Activated B cell treated with CpG ODN at 0.5 μM for 24 hours (primary cell): ENCODE results near the gene UPF1. TPM values are rescaled to one million over a fixed set of nuclear protein-coding genes. Genes with fewer than 3 reads are reported as not detected.
"Not testable (repeated sequence)": the region's sequence is repeated elsewhere in the genome, so short reads cannot be mapped to it uniquely, and the experiment has no call there.

Experiments used
- ATAC-seq: fragments of 200-7000 bp; cut with Tn5 transposase; one replicate; pipeline ENCODE4 v1.10.0; 2021; ENCODE audit warnings: low read depth, mild to moderate bottlenecking, moderate library complexity
- CTCF ChIA-PET: fragments of 350-600 bp; sonication (Branson Sonifier 250); formaldehyde crosslinking; loops from one replicate; lab custom pipeline; 2021; ENCODE audit warnings: antibody characterized with exemption; lab: Charles Lee
- POLR2A ChIA-PET: fragments of 350-600 bp; sonication (Branson Sonifier 250); formaldehyde crosslinking; loops from one replicate; lab custom pipeline; 2021; ENCODE audit warnings: antibody characterized with exemption; lab: Charles Lee
- DNase-seq: peaks from one replicate; pipeline ENCODE4 v3.0.0; 2022
- H3K27ac Mint-ChIP-seq: one replicate; pipeline ENCODE4 v1.8.0; 2020; ENCODE audit warnings: mixed read lengths
- H3K27me3 Mint-ChIP-seq: one replicate; pipeline ENCODE4 v1.8.0; 2021; ENCODE audit warnings: mixed read lengths
- H3K36me3 Mint-ChIP-seq: one replicate; pipeline ENCODE4 v1.8.0; 2021; ENCODE audit warnings: low read depth, mixed read lengths
- H3K4me1 Mint-ChIP-seq: one replicate; pipeline ENCODE4 v1.8.0; 2021; ENCODE audit warnings: mixed read lengths
- H3K4me3 Mint-ChIP-seq: one replicate; pipeline ENCODE4 v1.8.0; 2020; ENCODE audit warnings: mild to moderate bottlenecking, mixed read lengths
- H3K9me3 Mint-ChIP-seq: one replicate; pipeline ENCODE4 v1.8.0; 2020; ENCODE audit warnings: mixed read lengths
- intact Hi-C: fragments of 100-400 bp; cut with micrococcal nuclease; formaldehyde crosslinking; loops from one replicate; pipeline ENCODE4 v1.15.1; 2024
- total RNA-seq: library from RNA; stranded (reverse); gene quantifications from 2 replicates; pipeline ENCODE4 v1.2.3, GENCODE V29; 2022
- TF ChIP-seq, protein P1 (sequence below): fragments of 200-600 bp; IDR thresholded peaks from one replicate; pipeline ENCODE4 v1.8.0; 2022; ENCODE audit warnings: antibody characterized with exemption, mild to moderate bottlenecking

Gene UPF1
- total RNA-seq, 1 donor from 2014 or later: 107 TPM

DNA sequence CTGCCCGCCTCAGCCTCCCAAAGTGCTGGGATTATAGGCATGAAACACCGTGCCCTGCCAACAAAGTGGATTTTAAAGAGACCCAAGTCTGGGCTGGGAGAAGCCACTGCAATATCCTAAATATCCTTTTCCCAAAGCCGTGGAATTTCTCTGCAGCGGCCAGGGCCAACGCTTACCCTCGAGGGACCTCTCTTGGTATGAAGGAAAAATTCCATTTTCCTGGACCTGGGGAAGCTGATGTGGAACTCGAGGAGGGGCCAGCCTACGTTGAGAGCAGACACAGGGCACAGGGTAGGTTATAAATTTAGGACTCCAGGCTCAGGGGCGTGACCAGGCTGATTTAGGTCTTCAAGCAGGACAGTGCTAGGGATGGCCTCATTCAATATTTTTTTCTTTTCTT is 17.7 kb upstream of the UPF1 start:
- Mint-ChIP-seq H3K27me3 (peaks cover 9% of the 10 kb centered on the region), H3K9me3 (no peaks in the 10 kb centered on the region), H3K4me1 (peaks cover 2% of the 10 kb centered on the region), H3K27ac (no peak overlapping the region), H3K36me3 (no peaks in the 10 kb centered on the region), H3K4me3 (no peak overlapping the region)
- intact Hi-C loops: no loop called here
- no peak for DNase-seq
- ATAC-seq: no peak
- TF ChIP-seq, protein P1, sequence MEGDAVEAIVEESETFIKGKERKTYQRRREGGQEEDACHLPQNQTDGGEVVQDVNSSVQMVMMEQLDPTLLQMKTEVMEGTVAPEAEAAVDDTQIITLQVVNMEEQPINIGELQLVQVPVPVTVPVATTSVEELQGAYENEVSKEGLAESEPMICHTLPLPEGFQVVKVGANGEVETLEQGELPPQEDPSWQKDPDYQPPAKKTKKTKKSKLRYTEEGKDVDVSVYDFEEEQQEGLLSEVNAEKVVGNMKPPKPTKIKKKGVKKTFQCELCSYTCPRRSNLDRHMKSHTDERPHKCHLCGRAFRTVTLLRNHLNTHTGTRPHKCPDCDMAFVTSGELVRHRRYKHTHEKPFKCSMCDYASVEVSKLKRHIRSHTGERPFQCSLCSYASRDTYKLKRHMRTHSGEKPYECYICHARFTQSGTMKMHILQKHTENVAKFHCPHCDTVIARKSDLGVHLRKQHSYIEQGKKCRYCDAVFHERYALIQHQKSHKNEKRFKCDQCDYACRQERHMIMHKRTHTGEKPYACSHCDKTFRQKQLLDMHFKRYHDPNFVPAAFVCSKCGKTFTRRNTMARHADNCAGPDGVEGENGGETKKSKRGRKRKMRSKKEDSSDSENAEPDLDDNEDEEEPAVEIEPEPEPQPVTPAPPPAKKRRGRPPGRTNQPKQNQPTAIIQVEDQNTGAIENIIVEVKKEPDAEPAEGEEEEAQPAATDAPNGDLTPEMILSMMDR: no peak
- ChIA-PET POLR2A (interaction anchor here (0.6 kb wide), 1 partner anchor 201 kb away, joined by 3 read pairs; no protein-coding TSS in a partner anchor), CTCF (no interaction called here)

DNA sequence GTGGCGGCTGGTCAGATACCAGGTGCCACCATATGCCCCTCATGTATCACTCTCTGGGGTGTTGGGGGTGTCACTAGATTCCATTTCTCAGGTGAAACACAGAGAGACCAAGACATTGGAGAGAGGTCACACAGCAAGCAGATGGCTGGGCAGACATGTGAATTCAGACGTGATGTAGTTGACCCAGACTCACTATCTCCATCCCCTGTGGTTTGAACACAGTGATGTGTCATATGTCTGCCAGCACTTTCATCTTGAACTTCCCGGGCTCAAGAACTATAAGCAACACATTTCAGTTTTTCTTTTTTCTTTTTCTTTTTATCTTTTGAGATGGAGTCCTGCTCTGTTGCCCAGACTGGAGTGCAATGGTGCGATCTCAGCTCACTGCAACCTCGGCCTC is 16.1 kb upstream of the UPF1 start:
- Mint-ChIP-seq H3K4me1 (no peaks in the 10 kb centered on the region), H3K27ac (no peak overlapping the region), H3K27me3 (peaks cover 6% of the 10 kb centered on the region), H3K4me3 (no peak overlapping the region), H3K9me3 (no peaks in the 10 kb centered on the region), H3K36me3 (no peaks in the 10 kb centered on the region)
- POLR2A ChIA-PET: no interaction called here
- CTCF ChIA-PET: interaction anchor here (1.0 kb wide), 1 partner anchor 31 kb away, joined by 3 read pairs; no protein-coding TSS in a partner anchor
- ATAC-seq (no peak), DNase-seq (no peak)
- TF ChIP-seq, protein P1: no peak
- intact Hi-C loops: no loop called here

DNA sequence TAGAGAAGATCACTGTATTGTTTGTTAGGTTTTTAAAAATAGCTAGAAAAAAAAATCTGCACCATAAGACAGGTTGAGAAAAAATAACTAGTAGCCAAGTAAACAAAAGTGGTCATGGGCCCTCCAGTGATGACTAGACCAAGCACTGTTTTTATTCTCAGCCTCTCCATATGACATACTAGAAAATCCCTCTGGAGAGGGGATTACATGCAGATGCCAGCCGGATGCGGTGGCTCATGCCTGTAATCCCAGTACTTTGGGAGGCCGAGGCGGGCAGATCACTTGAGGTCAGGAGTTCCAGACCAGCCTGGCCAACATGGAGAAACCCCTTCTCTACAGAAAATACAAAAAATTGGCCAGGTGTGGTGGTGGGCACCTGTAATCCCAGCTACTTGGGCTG is 15.1 kb upstream of the UPF1 start:
- POLR2A ChIA-PET, H3K27me3 Mint-ChIP-seq, intact Hi-C loops, H3K27ac Mint-ChIP-seq, H3K4me1 Mint-ChIP-seq, H3K4me3 Mint-ChIP-seq, ATAC-seq, DNase-seq, H3K9me3 Mint-ChIP-seq, CTCF ChIA-PET, H3K36me3 Mint-ChIP-seq: not testable (repeated sequence)

DNA sequence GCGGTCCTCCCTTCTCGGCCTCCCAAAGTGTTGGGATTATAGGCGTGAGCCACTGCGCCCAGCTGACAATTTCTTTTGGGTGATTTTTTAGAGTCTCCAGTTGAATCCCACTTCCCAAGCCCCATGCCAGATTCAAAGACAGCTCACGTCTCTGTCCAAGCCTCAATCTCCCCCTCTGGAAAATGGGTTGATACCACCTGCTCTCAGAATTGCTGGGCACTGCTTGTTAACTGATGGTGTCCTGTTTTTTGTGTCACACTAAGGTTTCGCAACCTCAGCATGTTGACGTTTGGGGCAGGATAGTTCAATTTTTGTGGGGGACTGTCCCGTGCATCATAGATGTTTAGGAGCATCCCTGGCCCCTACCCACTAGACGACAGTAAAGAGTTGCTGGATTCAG is 14.2 kb upstream of the UPF1 start:
- DNase-seq: no peak
- Mint-ChIP-seq H3K4me3 (no peak overlapping the region), H3K27me3 (peaks cover 6% of the 10 kb centered on the region), H3K4me1 (no peaks in the 10 kb centered on the region), H3K36me3 (no peaks in the 10 kb centered on the region), H3K9me3 (no peaks in the 10 kb centered on the region), H3K27ac (no peak overlapping the region)
- intact Hi-C loops: no loop called here
- CTCF ChIA-PET: no interaction called here
- TF ChIP-seq, protein P1: no peak
- POLR2A ChIA-PET: no interaction called here
- ATAC-seq: no peak

DNA sequence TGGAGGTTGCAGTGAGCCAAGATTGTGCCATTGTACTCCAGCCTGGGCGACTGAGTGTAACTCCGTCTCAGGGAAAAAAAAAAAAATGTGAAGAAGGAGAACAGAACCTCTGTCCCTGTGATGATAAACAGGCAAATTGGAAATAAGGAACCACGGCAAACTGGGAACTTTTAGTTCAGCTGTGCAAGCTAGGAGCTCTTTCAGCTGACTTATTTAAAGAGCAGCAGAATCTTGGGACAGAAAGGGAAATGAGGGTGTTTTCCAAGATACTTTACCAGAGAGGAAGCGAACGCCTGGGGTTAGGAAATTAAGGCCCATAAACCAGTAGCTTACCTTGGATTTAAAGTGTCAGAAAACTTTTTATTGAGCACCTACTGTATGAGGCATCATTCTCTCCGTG is 3.0 kb upstream of the UPF1 start:
- Mint-ChIP-seq H3K9me3 (peaks cover 5% of the 10 kb centered on the region), H3K4me1 (peaks cover 9% of the 10 kb centered on the region), H3K27me3 (peaks cover 2% of the 10 kb centered on the region), H3K4me3 (no peak overlapping the region), H3K36me3 (peaks cover 10% of the 10 kb centered on the region), H3K27ac (no peak overlapping the region)
- ATAC-seq (no peak), DNase-seq (no peak)
- TF ChIP-seq, protein P1: no peak
- POLR2A ChIA-PET: interaction anchor here (0.7 kb wide), 1 partner anchor 184 kb away, joined by 3 read pairs; no protein-coding TSS in a partner anchor
- intact Hi-C loops: no loop called here
- CTCF ChIA-PET: interaction anchor here (1.0 kb wide), 1 partner anchor 19 kb away, joined by 3 read pairs; no protein-coding TSS in a partner anchor

DNA sequence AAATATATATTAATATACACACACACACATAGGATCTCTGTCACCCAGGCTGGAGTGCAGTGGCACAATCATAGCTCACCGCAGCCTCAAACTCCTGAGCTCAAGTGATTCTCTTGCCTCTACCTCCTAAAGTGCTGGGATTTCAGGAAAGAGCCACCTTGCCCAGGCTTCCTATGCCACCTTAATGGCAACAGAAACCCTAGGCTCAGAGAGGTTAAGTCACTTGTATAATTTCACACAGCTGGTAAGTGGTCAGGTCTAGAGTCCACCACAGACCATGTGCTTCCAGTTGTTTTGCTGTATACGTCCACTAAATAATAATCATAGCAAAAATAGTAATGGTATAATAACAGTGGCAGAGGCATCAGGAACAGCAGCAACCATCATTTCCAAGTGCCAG is 1.3 kb upstream of the UPF1 start:
- POLR2A ChIA-PET: no interaction called here
- no peak for DNase-seq
- Mint-ChIP-seq H3K4me3 (no peak overlapping the region), H3K27ac (no peak overlapping the region), H3K9me3 (peaks cover 5% of the 10 kb centered on the region), H3K36me3 (peaks cover 27% of the 10 kb centered on the region), H3K4me1 (peaks cover 24% of the 10 kb centered on the region), H3K27me3 (no peaks in the 10 kb centered on the region)
- TF ChIP-seq, protein P1: no peak
- CTCF ChIA-PET: no interaction called here
- intact Hi-C loops: loop anchor here (5.0 kb wide), 2 partner anchors 128 to 393 kb away; partner anchors contain the start of gene ISYNA1
- no peak for ATAC-seq
